ENCODE data around the gene PIGZ.

GRCh38 chr3:197008436-197009209 lies 40.0 kb upstream of the PIGZ start:
- no peak for TF ChIP-seq CTCF (IDR thresholded peaks at IDR 0.05 in 2 of 3, conservative IDR thresholded peaks at IDR 0.05 in 1 of 3; ENCODE audit: borderline replicate concordance in 1 of 3, insufficient read depth in 1 of 3, low read depth in 2 of 3, low read length in 2 of 3)
- no peak for TF ChIP-seq YY1 (IDR thresholded peaks at IDR 0.05; ENCODE audit: extremely low read depth, insufficient replicate concordance, low read depth, low read length)
- no peak for TF ChIP-seq SRF (IDR thresholded peaks at IDR 0.05; ENCODE audit: low read depth)
- no peak for TF ChIP-seq POLR2A (IDR thresholded peaks at IDR 0.05; ENCODE audit: borderline replicate concordance, extremely low read depth, insufficient read depth, insufficient read length)

Measured in HCT116 (cell line).